NCI-H69 (cell line): ENCODE results near the gene UQCR10.
"Not testable (repeated sequence)": the region's sequence is repeated elsewhere in the genome, so short reads cannot be mapped to it uniquely, and the experiment has no call there.

Source experiments
- DNase-seq: peaks from one replicate; lab custom pipeline; 2025; lab: John Stamatoyannopoulos, UW

Gene UQCR10

GRCh38 chr22:29737251-29738117 lies 29.7 kb upstream of the UQCR10 start:
- DNase-seq = no peak

GRCh38 chr22:29738118-29738815 lies 28.9 kb upstream of the UQCR10 start:
- no peak for DNase-seq

DNA sequence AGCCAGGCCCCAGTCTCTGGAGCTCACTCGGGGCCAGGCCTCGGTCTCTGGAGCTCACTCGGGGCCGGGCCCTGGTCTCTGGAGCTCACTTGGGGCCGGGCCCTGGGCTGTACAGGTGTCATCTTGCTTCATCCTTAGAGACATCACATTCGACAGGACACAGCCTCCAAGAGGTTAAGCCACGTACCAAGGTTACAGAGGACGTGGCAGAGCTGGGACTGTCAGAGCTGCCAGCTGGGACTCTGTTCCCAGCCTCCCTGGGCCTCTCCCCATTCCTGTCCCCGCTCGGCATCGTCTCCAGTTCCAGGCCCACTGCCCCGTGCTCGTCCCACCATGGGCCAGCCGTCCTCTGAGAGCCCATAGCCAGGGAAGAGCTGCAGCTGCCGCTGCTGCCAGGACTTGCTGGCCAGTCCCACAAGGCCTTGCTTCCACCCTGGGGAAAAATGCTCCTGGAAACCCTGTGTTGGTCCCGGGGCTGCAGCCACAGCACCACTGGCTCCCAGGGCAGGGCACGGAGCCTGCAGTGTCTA lies 27.8 kb upstream of the UQCR10 start:
- no peak for DNase-seq

GRCh38 chr22:29740216-29740615 lies 27.0 kb upstream of the UQCR10 start:
- DNase-seq = no peak

DNA sequence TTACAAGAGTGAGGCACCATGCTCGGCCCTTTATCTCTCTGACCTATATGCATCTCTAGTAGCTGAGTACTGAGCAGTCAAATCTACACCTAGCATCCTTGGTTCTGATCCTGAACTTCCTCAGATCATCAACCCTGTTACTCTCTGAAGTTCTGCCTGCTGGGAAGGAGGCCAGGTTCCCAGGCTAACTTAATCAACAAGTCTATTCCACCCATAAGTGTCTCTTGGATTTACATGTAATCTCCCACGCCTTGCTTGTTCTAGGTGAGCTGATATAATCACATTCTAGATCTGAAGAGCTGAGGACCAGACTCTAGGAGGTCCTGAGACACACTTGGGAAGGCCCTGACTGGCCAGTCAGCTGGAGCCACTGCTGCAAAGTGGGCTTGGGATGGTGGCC lies 25.2 kb upstream of the UQCR10 start:
- no peak for DNase-seq

DNA sequence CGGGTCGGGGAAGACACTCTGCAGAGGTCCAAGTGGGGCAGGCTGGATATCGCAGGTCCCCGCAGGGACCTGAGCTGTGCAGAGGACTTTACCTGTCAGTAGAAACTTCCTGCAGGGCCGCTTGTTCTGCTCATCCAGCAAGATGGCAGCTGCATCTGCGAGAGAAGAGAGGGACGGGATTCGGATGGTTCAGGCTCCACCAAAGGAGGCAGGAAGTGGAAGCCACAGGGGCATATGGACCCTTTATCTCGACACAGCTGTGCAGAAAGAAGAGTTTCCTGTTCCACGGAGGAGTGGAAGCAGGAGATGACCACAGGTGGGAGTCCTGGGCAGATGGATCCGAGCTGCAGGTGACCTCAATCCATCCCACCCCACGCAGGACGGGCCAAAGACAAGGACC lies 24.8 kb upstream of the UQCR10 start:
- no peak for DNase-seq

DNA sequence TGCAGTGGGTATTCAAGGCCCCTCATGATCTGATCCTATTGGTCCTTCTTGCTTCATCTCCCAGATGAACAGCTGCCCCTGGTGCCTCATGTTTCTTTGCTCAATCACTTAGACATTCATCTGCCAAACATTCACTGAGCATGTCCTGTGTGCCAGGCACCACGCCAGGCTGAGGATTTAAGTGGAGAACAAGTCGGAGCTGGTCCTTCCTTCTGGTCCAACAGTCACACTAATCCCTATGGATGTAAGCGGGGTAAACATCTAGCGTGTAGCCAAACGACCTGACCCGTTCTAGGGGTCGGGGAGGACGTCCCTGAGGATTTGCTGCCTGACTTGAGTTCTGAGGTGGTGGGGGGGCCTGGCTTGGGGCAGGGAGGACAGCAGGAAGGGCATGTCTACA lies 22.3 kb upstream of the UQCR10 start:
- peak; percentile 74 for DNase-seq

DNA sequence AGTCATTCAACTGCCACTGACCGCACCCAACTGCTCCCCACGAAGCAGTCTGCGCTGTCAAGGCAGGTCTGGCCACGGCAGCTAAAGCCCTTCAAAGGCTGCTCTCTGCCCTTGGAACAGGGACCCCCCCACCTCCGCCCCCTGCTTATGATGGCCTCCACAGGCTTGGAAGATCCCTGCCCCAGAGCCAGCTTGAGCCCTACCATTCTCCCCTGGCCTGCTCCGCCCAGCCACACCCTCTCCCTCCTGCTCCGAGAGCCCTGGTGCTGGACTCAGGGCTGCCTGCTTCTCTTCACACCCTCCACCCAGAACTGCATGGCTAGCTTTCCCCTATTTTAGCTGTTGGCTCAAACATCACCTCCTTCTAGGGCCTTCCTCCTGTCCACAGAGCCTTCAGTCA lies 19.3 kb upstream of the UQCR10 start:
- DNase-seq = no peak

DNA sequence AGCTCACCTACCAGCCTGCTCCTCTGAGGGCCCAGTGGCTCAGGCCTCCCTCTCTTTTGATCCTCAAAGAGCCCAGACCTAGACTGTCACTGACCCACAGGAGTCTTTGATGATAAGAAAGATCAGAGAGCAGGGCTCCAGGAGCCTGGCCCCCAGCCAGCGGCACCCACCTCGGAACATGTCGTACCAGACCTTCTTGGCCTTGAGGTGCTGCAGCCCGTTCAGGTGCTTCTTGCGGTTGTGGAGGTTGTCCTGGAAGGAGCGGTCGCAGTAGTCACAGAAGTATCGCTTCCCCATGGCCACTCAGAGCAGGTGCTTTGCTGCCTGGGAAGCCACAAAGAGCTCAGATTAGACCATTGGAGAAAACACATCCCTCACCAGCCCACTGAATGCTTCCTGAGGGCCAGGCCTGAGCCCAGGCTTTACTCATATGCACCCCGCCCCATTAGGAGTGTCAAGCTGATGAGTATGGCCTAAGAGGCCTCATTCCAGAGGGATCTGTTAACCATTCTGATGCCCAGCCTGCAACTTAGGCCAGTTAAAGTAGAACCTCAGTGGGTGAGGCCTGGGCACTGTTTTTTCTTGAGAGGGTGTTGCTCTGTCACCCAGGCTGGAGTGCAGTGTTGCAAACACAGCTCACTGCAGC lies 18.8 kb upstream of the UQCR10 start:
- no peak for DNase-seq

- DNase-seq = no peak
Measured at GRCh38 chr22:29750029-29750428, 17.1 kb upstream of the UQCR10 start.

DNA sequence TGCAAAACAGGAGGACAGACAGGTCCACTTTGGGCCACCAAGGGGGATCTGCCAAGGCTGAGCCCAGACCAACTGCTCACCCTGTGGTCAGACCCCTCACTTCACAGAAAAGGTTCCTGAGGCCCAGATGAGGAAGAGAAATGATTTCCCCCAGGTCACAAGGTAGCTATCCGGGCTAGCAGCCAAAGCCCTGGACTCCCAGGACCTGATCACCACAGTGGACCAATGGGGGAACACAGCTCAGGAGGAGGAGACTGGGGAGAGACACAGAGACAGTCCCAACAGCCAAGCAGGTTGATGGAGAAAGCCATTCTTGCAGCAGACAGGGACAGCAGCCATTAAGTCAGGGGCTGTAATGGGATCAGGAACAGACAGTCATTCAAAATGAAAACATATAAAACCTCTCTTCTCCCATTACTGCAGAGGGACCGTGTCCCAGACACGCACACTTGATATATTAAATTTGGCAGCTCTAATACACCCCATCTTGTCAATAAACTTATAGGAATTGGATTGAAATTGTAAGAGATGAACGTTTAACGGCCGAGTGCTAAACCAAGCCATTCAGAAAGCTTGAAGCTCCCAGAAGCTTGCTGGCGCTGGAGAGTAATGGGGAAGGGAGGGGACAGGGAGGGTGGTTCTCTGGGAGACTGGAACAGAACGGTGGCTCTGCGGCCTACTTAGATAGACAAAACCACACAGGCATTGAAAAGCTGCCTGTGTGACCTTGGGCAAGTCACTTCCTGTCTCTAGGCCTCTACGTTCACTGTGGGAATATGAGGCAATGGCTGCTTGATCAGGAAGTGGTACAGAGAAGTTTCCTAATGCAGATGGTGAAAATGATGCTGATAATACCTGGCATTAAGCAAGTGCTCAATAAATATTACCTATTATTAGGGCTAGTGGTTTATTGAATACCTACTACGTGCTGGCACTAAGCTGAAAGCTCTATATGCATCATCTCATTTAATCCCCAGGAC lies 16.3 kb upstream of the UQCR10 start:
- peak; percentile 20 for DNase-seq

DNA sequence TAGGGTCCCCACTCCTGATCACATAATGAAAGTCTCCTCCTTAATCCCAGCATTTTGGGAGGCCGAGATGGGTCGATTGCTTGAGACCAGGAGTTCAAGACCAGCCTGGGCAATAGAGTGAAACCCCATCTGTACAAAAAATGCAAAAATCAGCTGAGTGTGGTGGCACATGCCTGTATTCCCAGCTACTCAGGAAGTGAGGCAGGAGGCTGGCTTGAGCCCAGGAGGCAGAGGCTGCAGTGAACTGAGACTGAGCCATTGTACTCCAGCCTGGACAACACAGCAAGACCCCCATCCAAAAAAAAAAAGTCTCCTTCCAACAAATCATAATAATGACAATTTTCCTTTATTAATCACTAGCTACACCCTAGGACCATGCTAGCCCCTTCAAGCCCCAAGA lies 15.5 kb upstream of the UQCR10 start:
- DNase-seq = no peak

DNA sequence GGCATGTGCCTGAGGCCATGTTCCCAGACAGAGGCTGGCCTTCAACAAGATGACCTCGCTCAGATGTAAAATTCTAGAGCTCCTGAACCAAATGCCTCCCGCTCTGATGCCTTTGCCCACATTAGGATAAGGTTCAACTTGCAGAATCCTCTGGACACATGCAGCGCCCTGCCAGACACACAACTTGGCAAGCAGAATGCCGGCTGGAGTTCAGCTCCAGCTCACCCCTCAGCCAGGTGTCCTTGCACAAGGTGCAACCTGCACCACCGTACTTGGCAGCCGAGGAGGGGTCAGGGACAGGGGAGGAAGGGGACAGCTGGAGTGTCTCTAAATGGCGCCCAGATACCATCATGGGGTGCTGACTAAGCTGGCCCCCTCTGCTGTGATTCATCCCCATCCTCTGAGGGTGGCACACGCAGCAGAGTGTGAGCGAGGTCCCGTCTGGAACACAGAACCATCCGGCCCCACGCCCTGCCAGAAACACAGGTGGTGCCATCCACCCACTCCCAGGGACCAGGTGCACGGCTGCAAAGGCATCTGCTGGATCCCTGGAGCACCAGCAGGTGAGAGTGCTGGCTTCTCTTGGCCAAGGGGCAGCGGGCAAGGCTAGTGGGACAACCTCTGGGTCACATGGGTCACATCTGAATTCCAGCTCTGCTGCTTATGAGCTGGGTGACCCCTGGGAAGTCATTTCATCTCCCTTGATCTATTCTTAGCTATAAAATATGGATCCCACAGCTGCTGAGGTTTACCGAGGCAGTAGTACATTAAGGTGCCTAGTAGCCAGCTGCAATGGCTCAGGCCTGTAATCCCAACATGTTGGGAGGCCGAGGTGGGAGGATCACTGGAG lies 13.1 kb upstream of the UQCR10 start:
- DNase-seq = no peak

DNA sequence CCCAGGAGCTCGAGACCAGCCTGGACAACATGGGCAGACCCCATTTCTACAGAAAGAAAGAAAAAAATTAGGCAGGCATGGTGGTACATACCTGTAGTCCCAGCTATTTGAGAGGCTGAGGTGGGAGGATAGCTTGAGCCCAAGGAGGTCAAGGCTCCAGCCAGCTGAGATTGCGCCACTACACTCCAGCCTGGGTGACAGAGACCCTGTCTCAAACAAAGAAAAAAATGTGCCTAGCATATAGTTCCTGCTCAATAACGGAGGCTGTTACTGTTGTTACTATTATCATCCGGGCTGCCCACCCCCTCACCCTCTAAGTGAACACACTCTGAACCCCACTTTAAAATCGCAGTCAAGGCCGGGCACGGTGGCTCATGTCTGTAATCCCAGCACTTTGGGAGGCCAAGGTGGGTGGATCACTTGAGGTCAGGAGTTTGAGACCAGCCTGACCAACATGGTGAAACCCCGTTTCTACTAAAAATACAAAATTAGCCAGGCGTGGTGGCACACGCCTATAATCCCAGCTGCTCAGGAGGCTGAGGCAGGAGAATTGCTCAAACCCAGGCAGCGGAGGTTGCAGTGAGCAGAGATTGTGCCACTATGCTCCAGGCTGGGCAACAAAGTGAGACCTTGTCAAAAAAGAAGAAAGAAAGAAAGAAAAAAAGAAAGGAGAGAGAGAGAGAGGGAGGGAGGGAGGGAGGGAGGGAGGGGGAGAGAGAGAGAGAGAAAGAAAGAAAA lies 12.3 kb upstream of the UQCR10 start:
- DNase-seq = not testable (repeated sequence)

DNA sequence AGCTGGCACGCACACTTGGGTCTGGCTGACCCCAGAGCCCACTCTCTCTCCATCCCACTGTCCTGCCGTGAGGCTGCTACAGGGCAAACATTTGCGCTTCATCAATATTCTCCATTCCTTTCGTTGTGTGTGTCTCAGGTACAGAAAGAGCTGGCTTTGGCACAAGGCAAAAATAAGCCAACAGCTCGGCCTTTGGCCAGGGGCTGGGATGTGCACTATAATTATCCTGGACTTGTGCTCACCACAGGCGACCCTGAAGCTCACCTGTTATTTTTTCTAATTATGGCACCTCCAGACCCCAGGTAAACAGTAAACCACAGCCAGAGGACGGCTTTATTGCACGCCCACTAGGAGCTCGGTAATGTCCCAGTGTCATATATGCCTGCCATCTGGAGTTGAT lies 11.3 kb upstream of the UQCR10 start:
- DNase-seq = peak; percentile 94

GRCh38 chr22:29756341-29756740 lies 10.8 kb upstream of the UQCR10 start:
- peak; percentile 93 for DNase-seq

DNA sequence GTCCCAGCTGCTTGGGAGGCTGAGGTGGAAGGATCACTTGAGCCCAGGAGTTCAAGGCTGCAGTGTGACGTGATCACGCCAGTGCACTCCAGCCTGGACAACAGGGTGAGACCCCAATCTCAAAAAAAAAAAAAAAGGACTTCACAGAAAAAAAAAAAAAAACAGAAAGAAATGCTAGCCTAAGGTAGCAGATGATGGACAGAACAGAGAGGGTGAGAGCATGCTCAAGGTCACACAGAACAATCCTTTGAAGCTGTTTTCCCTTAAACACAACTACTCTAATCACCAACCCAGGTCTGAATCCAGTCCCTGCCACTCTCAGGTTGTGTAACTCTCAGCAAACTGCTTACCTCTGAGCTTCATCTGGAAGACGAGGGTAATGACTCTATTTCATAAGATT lies 10.1 kb upstream of the UQCR10 start:
- no peak for DNase-seq

GRCh38 chr22:29758068-29758622 lies 9.0 kb upstream of the UQCR10 start:
- peak; percentile 17 for DNase-seq

DNA sequence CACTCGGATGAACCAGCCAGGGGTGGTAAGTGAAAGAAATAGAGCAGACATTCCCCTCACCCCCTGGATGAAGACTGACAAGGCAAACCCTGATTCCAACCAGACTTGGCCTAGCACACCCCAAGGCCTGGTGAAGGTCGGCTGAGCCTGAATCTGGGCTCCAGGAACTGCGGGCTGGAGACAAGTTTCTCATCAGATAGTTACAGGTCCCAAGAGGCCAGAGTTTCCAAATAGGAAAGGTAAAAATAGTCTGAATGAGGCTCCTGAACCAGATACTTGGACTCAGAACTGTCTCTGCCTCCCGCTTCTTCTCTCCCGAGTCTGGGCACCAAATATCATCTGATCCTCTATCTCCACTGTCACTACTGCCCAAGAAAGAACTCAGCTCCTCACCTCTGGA lies 8.2 kb upstream of the UQCR10 start:
- DNase-seq = no peak

GRCh38 chr22:29762263-29762662 lies 4.9 kb upstream of the UQCR10 start:
- peak; percentile 95 for DNase-seq
